SJSA1 (cell line): Measurements from ENCODE around the gene LSM3. TPM values are rescaled to one million over a fixed set of nuclear protein-coding genes. Genes with fewer than 3 reads are reported as not detected.

Experiments used
- DNase-seq, 2 experiments: peaks; one replicate each; pipeline ENCODE4 v3.0.0-alpha.2; 2015 to 2020; ENCODE audit warnings: low spot score in 2 of 2, low read depth in 1 of 2
- H3K27ac ChIP-seq: fragments of 250-450 bp; sonication (Bioruptor Pico); 2 replicates; pipeline ENCODE4 v1.5.1; 2020; ENCODE audit warnings: mild to moderate bottlenecking, moderate library complexity
- H3K27me3 ChIP-seq: fragments of 250-450 bp; sonication (Bioruptor Pico); replicated peaks from 2 replicates; pipeline ENCODE4 v1.5.1; 2020; ENCODE audit warnings: mild to moderate bottlenecking, moderate library complexity
- H3K36me3 ChIP-seq: fragments of 250-450 bp; sonication (Bioruptor Pico); 2 replicates; pipeline ENCODE4 v1.5.1; 2020; ENCODE audit warnings: mild to moderate bottlenecking
- H3K4me1 ChIP-seq: fragments of 250-450 bp; sonication (Bioruptor Pico); replicated peaks from 2 replicates; pipeline ENCODE4 v1.6.1; 2021; ENCODE audit warnings: mild to moderate bottlenecking
- H3K4me3 ChIP-seq: fragments of 250-450 bp; sonication (Bioruptor Pico); 2 replicates; pipeline ENCODE4 v1.5.1; 2020; ENCODE audit warnings: mild to moderate bottlenecking
- H3K9me3 ChIP-seq: fragments of 250-450 bp; sonication (Bioruptor Pico); replicated peaks from 2 replicates; pipeline ENCODE4 v1.5.1; 2020; ENCODE audit warnings: mild to moderate bottlenecking
- total RNA-seq: library from RNA; depleted of rRNA; stranded (reverse); fragments of >200 nt; shearing (Covaris generic); gene quantifications from 2 replicates; pipeline ENCODE4 v1.2.3, GENCODE V29; 2014

The LSM3 gene
- total RNA-seq, 1 experiment from 2014 or later: 25.9 TPM

- no peak for DNase-seq
- Histone ChIP-seq H3K27me3 (no peaks in the 10 kb centered on the region), H3K4me3 (peak overlapping the region; percentile 84), H3K27ac (peak overlapping the region; percentile 92), H3K36me3 (peaks cover 25% of the 10 kb centered on the region), H3K9me3 (no peaks in the 10 kb centered on the region), H3K4me1 (peaks cover 16% of the 10 kb centered on the region)
These were observed 904 bp upstream of the LSM3 start for GRCh38 chr3:14177580-14178246.

GRCh38 chr3:14179114-14179465 lies 473 bp downstream of the LSM3 start:
- Histone ChIP-seq H3K9me3 (no peaks in the 10 kb centered on the region), H3K36me3 (peaks cover 35% of the 10 kb centered on the region), H3K27me3 (no peaks in the 10 kb centered on the region), H3K27ac (peak overlapping the region; percentile 92), H3K4me1 (peaks cover 16% of the 10 kb centered on the region), H3K4me3 (peak overlapping the region; percentile 84)
- peak in 1 of 2 experiments; percentile 6 for DNase-seq

DNA sequence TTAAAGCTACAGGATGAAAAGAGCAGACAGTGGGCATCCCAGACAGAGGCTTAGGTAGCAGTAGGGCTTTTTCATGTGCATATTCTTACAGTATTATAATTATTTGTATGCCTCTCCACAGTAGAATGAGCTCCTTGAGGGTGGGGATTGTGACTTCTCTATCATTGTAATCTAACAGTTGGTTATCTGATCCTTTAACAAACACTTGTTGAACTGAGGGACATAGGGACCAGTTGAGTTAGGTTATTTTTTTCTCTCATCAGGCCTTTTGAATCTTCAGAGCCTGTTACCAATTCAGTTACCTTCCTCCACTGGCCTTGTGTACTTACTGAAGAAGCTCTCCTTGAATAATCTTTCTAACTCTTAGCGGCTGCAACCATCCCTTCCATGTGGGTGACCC lies 1.2 kb downstream of the LSM3 start:
- no peak overlapping the region for H3K27ac ChIP-seq
- H3K36me3 ChIP-seq: peaks cover 36% of the 10 kb centered on the region
- peaks cover 16% of the 10 kb centered on the region for H3K4me1 ChIP-seq
- no peaks in the 10 kb centered on the region for H3K9me3 ChIP-seq
- no peak for DNase-seq
- H3K27me3 ChIP-seq: no peaks in the 10 kb centered on the region
- H3K4me3 ChIP-seq: no peak overlapping the region

DNA sequence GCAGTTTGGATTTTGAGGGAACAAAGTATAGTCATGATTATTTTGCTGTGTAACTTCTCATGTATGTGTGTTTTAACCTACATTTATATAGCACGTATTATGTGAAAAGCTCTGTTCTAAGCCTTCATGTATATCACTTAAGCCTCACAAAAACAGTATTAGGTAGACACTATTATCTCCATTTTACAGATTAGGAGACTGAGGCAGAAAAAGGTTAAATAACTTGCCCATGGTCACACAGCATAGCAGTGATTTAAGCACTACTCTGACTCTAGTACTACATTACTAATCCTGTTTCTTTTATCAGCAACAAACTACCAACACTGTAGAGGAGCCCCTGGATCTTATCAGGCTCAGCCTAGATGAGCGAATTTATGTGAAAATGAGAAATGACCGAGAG lies 2.6 kb downstream of the LSM3 start:
- H3K4me3 ChIP-seq: no peak overlapping the region
- no peaks in the 10 kb centered on the region for H3K27me3 ChIP-seq
- no peak for DNase-seq
- H3K4me1 ChIP-seq: peaks cover 10% of the 10 kb centered on the region
- no peaks in the 10 kb centered on the region for H3K9me3 ChIP-seq
- H3K36me3 ChIP-seq: peaks cover 49% of the 10 kb centered on the region
- H3K27ac ChIP-seq: no peak overlapping the region

DNA sequence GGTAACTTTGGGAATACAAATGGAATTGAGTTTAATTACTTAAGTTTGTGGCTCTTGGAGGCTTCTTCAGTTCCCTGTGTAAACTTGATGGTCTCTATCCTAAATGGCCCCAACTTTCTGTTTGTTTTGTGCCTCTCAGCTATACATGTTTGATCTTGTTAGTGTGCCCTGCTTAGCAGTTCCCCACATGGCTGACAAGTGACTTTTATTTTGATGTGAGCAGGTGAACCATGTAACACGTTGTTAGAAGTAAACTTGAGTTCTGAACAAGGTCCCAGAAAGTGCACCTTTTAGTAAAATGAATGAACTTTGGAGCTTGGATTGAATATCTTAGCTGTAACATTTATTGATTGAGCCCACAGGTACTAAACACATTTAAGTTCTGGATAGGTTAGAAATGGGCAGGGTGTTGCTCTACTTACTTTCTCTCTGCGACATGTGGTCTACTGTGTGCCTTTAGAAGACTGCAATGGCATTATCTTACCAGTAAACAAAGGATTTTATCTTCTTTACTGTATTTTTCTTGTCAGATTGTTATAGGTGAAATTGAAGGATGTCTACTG lies 4.5 kb downstream of the LSM3 start:
- Histone ChIP-seq H3K27ac (no peak overlapping the region), H3K9me3 (no peaks in the 10 kb centered on the region), H3K27me3 (no peaks in the 10 kb centered on the region), H3K36me3 (peaks cover 64% of the 10 kb centered on the region), H3K4me1 (peaks cover 7% of the 10 kb centered on the region), H3K4me3 (no peak overlapping the region)
- DNase-seq: no peak

DNA sequence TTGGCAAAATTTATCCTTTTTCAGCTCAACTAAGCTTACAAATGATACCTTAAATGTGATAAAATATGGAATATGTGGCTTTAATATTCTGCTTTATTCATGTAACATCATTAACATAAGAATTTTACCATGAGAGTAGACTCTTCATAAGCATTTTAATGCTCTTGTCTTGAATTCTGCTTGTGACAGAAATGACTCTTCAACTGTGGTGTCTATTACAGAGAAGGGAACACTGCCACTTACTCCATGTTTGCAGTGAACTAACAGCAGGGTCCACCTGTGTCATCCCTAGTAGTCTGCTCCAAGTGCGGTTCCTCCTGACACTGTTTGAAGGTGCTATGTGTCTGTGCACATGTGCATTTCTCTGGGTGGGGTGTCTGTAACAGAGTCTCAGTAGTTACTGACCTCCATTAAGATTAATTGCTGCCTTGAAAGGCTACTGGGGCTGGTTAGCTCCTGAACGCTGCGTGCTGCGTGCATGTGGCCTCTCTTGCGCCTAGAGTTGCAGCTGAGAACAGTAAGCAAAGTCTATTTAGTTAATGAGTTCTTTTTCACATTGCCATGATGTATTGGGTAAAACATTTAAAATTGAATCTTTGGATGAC lies 8.3 kb downstream of the LSM3 start:
- no peaks in the 10 kb centered on the region for H3K4me1 ChIP-seq
- no peaks in the 10 kb centered on the region for H3K9me3 ChIP-seq
- peaks cover 56% of the 10 kb centered on the region for H3K36me3 ChIP-seq
- no peaks in the 10 kb centered on the region for H3K27me3 ChIP-seq
- H3K4me3 ChIP-seq: no peak overlapping the region
- no peak overlapping the region for H3K27ac ChIP-seq
- DNase-seq: no peak

- no peak for DNase-seq
- Histone ChIP-seq H3K27ac (no peak overlapping the region), H3K36me3 (peaks cover 46% of the 10 kb centered on the region), H3K27me3 (no peaks in the 10 kb centered on the region), H3K9me3 (no peaks in the 10 kb centered on the region), H3K4me1 (no peaks in the 10 kb centered on the region), H3K4me3 (no peak overlapping the region)
These were observed 9.6 kb downstream of the LSM3 start for GRCh38 chr3:14188041-14188754.

GRCh38 chr3:14194865-14195264 lies 16.2 kb downstream of the LSM3 start:
- Histone ChIP-seq H3K27me3 (no peaks in the 10 kb centered on the region), H3K36me3 (peaks cover 19% of the 10 kb centered on the region), H3K9me3 (no peaks in the 10 kb centered on the region), H3K27ac (no peak overlapping the region), H3K4me3 (no peak overlapping the region), H3K4me1 (no peaks in the 10 kb centered on the region)
- DNase-seq: no peak

GRCh38 chr3:14199641-14200040 lies 21.0 kb downstream of the LSM3 start:
- H3K27ac ChIP-seq: no peak overlapping the region
- peaks cover 14% of the 10 kb centered on the region for H3K4me1 ChIP-seq
- DNase-seq: no peak
- H3K27me3 ChIP-seq: no peaks in the 10 kb centered on the region
- peaks cover 23% of the 10 kb centered on the region for H3K36me3 ChIP-seq
- H3K9me3 ChIP-seq: no peaks in the 10 kb centered on the region
- no peak overlapping the region for H3K4me3 ChIP-seq

DNA sequence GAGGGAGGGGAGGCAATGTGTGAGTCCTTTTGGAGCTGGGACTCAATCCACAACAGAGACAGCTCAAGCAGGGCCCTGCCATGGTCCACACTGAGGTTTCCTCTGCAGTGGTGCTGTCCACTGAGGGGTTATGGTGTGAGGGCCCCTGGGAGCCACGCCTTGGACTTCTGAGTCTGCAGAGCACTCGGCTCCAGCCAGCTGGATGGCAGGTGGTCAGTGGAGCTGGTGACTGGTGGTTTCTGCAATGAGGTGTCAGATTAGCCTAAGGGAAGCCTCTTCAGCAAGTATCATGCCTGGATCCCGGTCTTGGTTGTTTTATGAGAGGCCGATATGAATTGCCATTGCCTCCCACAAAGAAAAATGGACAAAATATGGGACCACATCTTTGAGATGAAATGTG lies 21.7 kb downstream of the LSM3 start:
- DNase-seq: no peak
- Histone ChIP-seq H3K4me1 (peaks cover 18% of the 10 kb centered on the region), H3K9me3 (no peaks in the 10 kb centered on the region), H3K4me3 (no peak overlapping the region), H3K36me3 (peaks cover 23% of the 10 kb centered on the region), H3K27me3 (no peaks in the 10 kb centered on the region), H3K27ac (no peak overlapping the region)

GRCh38 chr3:14200841-14201240 lies 22.2 kb downstream of the LSM3 start:
- H3K27ac ChIP-seq: no peak overlapping the region
- no peak for DNase-seq
- no peaks in the 10 kb centered on the region for H3K27me3 ChIP-seq
- peaks cover 18% of the 10 kb centered on the region for H3K4me1 ChIP-seq
- peaks cover 23% of the 10 kb centered on the region for H3K36me3 ChIP-seq
- H3K4me3 ChIP-seq: no peak overlapping the region
- no peaks in the 10 kb centered on the region for H3K9me3 ChIP-seq

DNA sequence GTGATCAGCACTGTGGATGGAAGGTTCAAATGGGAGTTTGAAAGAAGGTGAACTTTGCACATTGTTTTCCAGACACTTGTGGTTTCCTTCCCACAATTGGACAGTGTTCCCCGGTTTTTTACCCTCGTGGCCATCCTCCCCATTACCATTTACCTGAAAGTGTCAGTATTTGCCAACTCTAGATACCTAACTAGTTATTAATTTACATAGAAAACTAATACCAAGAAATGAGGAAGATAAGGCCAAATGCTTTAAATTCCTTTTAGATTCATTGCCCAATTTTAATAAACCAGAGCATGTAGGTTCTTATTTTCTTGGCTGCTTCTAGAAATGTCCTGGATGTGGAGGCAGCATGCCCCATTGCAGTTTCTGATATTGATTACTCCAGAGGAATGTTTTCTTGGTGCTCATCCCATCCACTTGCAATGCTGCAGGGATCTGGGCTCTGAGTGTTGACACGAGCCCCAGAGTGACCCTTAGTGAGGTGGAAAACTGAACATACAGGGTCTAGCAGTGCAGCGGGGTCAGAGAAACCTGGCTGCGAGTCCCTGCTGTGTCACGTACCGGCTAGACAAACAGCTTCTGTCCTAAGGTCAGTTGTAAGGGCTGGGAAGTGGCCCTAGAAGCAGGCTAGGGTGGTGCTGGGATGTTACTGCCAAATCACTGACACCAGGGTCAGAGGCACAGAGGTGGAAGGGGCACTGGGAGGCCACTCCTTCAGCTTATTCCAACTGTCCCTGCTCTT lies 23.5 kb downstream of the LSM3 start:
- DNase-seq: no peak
- H3K4me3 ChIP-seq: no peak overlapping the region
- H3K36me3 ChIP-seq: peaks cover 23% of the 10 kb centered on the region
- peaks cover 18% of the 10 kb centered on the region for H3K4me1 ChIP-seq
- no peaks in the 10 kb centered on the region for H3K9me3 ChIP-seq
- no peaks in the 10 kb centered on the region for H3K27me3 ChIP-seq
- H3K27ac ChIP-seq: no peak overlapping the region

DNA sequence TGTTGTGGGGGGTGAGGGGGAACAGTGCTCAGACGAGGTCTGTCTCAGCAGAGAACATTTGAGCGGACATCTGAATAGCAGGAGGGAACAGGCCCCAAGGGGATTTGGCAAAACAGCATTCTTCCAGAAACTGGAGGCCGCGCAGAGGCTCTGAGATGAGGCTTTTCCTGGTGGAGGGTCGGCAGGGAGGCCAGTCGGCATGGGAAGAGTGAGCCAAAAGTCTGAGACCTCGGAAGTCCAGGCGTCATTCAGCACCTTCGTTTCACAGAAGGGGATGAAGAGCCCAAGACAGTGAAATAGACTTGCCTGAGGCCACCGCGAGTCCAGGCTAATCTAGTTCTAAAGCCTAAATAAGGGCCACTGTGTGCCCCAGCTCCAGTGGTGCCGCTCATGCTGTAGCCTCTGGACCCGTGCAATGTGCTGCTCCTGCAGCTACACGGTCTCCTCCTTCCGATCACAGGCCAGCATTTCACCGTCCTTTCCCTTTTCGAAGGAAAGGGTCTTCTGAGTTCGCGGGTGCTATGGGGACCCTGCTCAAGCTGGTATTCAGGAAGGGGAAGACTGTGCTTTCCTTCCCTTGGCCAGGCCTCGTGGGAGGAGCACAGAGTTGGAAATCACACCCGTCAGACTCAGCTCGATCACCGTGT lies 24.4 kb downstream of the LSM3 start:
- Histone ChIP-seq H3K4me3 (no peak overlapping the region), H3K36me3 (peaks cover 18% of the 10 kb centered on the region), H3K27me3 (no peaks in the 10 kb centered on the region), H3K9me3 (no peaks in the 10 kb centered on the region), H3K27ac (no peak overlapping the region), H3K4me1 (peaks cover 24% of the 10 kb centered on the region)
- DNase-seq: no peak
